ENCODE measurements around the gene CYP27B1.

- TF ChIP-seq CTCF (IDR thresholded peaks at IDR 0.05) = no peak
- no peak for TF ChIP-seq POLR2A (IDR thresholded peaks at IDR 0.05)
- no peak for TF ChIP-seq POLR2AphosphoS5 (IDR thresholded peaks at IDR 0.05)
These were observed 49.4 kb upstream of the CYP27B1 start for GRCh38 chr12:57816001-57816854.
